OCI-LY3 (cell line): ENCODE data around the gene CD86.

Source experiments
- CTCF ChIP-seq: fragments of 200-600, 300-600 bp; sonication (generic); IDR thresholded peaks from 2 replicates; pipeline ENCODE4 v1.5.1; 2014; ENCODE audit warnings: antibody characterized with exemption, low read length, low read depth
- EZH2phosphoT487 ChIP-seq: fragments of 200-600 bp; shearing (Covaris generic); IDR thresholded peaks from 2 replicates; pipeline ENCODE4 v1.6.1; 2018; ENCODE audit warnings: antibody characterized with exemption, mixed run types, low read depth

GRCh38 chr3:122033023-122033422 is 22.1 kb upstream of the CD86 start:
- TF ChIP-seq CTCF (no peak), EZH2phosphoT487 (no peak)
